ENCODE data around the gene TMEM200B.

GRCh38 chr1:29114654-29115053, 9.0 kb downstream of the TMEM200B start:
- TF ChIP-seq CBFB (IDR thresholded peaks at IDR 0.05; ENCODE audit: low read depth): no peak
- no peak for TF ChIP-seq KDM1A (IDR thresholded peaks at IDR 0.05; ENCODE audit: borderline replicate concordance)
